ENCODE data around the gene CCR6. TPM values are rescaled to one million over a fixed set of nuclear protein-coding genes. Genes with fewer than 3 reads are reported as not detected.

Gene CCR6
- total RNA-seq, 1 donor from 2014 or later: not detected

DNA sequence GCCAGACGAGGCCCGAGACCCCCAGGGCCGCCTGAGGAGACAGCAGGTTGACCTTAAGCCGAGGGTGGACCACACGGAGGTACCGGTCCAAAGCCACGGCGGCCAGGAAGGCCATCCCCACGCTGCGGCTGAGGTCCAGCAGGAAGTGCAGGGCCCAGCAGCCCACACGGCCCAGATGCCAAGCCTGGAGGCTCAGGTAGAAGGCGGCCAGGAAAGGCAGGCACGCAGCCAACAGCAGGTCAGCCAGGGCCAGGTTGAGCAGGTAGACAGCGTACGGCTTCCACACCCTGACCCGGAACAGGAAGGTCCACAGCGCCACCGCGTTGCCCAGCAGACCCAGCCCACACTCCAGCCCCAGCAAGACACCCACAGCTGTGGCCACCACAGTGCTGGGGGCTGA lies 34.5 kb downstream of the CCR6 start:
- H3K4me3 ChIP-seq (ENCODE audit: low read depth, low read length): no peak overlapping the region
- TF ChIP-seq, protein P1, sequence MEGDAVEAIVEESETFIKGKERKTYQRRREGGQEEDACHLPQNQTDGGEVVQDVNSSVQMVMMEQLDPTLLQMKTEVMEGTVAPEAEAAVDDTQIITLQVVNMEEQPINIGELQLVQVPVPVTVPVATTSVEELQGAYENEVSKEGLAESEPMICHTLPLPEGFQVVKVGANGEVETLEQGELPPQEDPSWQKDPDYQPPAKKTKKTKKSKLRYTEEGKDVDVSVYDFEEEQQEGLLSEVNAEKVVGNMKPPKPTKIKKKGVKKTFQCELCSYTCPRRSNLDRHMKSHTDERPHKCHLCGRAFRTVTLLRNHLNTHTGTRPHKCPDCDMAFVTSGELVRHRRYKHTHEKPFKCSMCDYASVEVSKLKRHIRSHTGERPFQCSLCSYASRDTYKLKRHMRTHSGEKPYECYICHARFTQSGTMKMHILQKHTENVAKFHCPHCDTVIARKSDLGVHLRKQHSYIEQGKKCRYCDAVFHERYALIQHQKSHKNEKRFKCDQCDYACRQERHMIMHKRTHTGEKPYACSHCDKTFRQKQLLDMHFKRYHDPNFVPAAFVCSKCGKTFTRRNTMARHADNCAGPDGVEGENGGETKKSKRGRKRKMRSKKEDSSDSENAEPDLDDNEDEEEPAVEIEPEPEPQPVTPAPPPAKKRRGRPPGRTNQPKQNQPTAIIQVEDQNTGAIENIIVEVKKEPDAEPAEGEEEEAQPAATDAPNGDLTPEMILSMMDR (conservative IDR thresholded peaks at IDR 0.05; ENCODE audit: low read depth, low read length): no peak

DNA sequence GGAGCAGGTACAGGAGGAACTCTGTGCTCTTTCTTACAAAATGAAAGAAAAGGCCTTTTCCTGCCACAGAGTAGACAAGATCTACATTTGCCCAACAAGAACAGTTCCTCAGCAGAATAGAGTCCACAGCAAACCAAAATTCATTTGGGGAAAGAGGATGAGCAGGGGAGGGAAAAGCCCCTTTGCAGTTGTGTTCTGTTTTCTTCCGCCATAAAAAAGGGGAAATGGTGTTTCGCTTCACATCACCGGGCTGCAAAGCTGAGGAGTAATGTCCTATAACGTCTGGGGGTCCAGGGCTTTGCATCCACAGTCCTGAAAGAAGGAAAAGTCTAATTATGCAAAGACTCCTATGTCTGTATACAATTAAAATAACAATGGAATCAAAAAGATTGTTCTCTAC lies 35.0 kb downstream of the CCR6 start, which contains the start of gene GPR31:
Gene GPR31, minus strand, starts transcription at position 118 of the 400 bp plus-strand sequence. CDS start 149 bp downstream, outside the sequence.
- TF ChIP-seq, protein P1 (conservative IDR thresholded peaks at IDR 0.05; ENCODE audit: low read depth, low read length): no peak
- DNase-seq (ENCODE audit: low read depth): no peak
- no peak within 1 kb of the TSS for H3K4me3 ChIP-seq (ENCODE audit: low read depth, low read length)

More for the DNA sequence above, 34.5 kb downstream of the CCR6 start:
- no peak for DNase-seq (ENCODE audit: low read depth)

DNA sequence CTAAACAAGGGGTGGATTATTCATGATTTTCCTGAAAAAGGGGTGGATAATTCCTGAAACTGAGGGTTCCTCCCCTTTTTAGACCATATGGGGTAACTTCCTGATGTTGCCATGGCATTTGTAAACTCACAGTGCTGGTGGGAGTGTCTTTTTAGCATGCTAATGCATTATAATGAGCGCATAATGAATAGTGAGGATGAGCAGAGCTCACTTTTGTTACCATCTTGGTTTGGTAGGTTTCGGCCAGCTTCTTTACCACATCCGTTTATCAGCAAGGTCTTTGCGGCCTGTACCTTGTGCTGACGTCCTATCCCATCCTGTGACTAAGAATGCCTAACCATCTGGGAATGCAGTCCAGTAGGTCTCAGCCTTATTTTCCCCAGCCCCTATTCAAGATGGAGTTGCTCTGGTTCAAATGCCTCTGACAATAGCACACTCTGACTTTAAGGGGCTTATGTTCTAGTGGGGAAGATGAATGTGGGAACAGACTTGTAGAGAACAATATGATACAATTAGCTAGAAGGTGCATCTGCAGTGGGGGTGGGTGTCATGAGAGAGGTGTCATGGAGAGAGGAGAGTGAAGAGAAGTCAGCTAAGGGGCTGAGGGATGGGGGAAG lies 39.1 kb downstream of the CCR6 start:
- TF ChIP-seq, protein P1 (conservative IDR thresholded peaks at IDR 0.05; ENCODE audit: low read depth, low read length): no peak
- DNase-seq (ENCODE audit: low read depth): no peak

DNA sequence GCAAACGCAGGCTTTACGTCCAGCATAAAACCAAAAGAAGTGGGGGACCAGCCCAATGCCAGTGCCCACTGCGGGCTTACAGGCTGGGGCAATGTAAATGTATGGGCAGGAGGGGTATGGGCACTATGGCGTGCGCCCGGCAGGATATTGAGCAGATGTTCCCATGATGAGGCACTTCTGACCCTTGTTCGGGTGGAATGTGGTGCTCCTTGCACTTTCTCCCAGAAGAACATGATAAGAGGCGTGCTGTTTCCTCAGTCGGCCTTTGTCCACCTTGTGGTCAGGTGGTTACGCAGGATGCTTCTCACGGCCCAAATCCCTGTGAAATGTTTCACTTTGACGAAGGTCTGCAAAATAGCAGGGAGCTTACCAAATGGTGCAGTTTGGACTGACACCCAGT lies 39.7 kb downstream of the CCR6 start:
- TF ChIP-seq, protein P1 (conservative IDR thresholded peaks at IDR 0.05; ENCODE audit: low read depth, low read length): no peak
- DNase-seq (ENCODE audit: low read depth): no peak

More for the DNA sequence above, 39.1 kb downstream of the CCR6 start:
- H3K4me3 ChIP-seq (ENCODE audit: low read depth, low read length): no peak overlapping the region

DNA sequence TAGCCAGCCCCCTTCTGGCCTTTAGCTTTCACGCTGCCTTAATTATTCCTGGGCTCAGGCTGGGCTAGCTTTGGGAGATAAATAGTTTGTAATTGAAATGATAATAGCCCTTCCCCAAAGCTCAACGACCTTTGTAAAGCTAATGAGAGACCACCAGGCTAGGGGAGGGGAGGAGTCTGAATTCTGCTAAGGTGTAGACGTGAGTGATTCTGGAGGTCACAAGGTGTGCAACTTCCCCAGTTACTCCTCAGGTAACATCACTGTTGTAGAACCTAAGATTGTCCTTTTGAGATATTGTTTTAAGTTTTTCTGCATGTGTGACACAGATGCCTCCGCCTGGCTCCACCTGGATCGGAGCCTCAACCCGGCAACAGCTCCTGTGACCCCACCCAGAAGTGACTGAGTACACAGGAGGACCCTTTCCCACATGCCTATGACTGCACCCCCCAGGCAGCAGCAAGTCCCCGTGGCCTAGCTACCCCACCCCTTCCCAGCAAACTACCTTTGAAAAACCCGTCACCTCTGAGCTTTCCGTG lies 40.6 kb downstream of the CCR6 start:
- no peak overlapping the region for H3K4me3 ChIP-seq (ENCODE audit: low read depth, low read length)
- TF ChIP-seq, protein P1 (conservative IDR thresholded peaks at IDR 0.05; ENCODE audit: low read depth, low read length): no peak
- DNase-seq (ENCODE audit: low read depth): no peak

More for the DNA sequence above, 39.7 kb downstream of the CCR6 start:
- H3K4me3 ChIP-seq (ENCODE audit: low read depth, low read length): no peak overlapping the region

DNA sequence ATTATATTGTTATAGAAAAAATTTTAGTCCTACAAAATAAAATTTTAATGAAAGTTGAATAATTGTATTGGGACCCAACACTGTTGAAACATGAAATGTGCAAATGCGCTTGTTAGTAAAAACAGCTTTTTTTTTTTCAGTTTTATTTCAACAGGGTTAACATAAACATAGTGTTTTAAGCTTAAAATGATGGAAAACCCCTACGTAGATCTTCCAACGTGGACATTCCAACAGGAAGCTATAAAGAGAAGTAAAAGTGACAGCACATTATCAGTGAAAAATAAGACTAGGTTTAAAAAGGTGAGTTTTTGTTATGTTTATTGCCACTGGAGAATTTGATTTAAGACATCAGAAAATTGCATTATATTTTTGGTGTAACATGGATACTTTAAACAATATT lies 41.4 kb downstream of the CCR6 start:
- DNase-seq (ENCODE audit: low read depth): no peak
- TF ChIP-seq, protein P1 (conservative IDR thresholded peaks at IDR 0.05; ENCODE audit: low read depth, low read length): no peak
- no peak overlapping the region for H3K4me3 ChIP-seq (ENCODE audit: low read depth, low read length)

Measured in epithelial cell of proximal tubule (primary cell).